NCI-H2227 (cell line): ENCODE data around the gene SURF2.

Experiments used
- DNase-seq: peaks from one replicate; lab custom pipeline; 2025; ENCODE audit not compliant: unreplicated experiment; lab: John Stamatoyannopoulos, UW

The SURF2 gene

GRCh38 chr9:133353548-133353947, 2.8 kb upstream of the SURF2 start:
- no peak for DNase-seq

- DNase-seq: no peak
Observed at GRCh38 chr9:133354766-133355165, 1.6 kb upstream of the SURF2 start.

GRCh38 chr9:133355881-133356357, 431 bp upstream of the SURF2 start:
- no peak for DNase-seq

- DNase-seq: no peak
Observed at GRCh38 chr9:133357656-133358055, 1.3 kb downstream of the SURF2 start.

- DNase-seq: peak; percentile 18
Observed at GRCh38 chr9:133359399-133360175, 3.2 kb downstream of the SURF2 start.

GRCh38 chr9:133360400-133361393, 4.3 kb downstream of the SURF2 start:
- DNase-seq: no peak

- DNase-seq: no peak
Observed at GRCh38 chr9:133361507-133362092, 5.2 kb downstream of the SURF2 start.

- DNase-seq: no peak
Observed at GRCh38 chr9:133362359-133363044, 6.2 kb downstream of the SURF2 start.

GRCh38 chr9:133366435-133366834, 10.1 kb downstream of the SURF2 start:
- DNase-seq: no peak

- no peak for DNase-seq
Observed at GRCh38 chr9:133367221-133367620, 10.9 kb downstream of the SURF2 start.

GRCh38 chr9:133367778-133368177, 11.4 kb downstream of the SURF2 start:
- no peak for DNase-seq

- peak; percentile 9 for DNase-seq
Observed at GRCh38 chr9:133368249-133368881, 12.0 kb downstream of the SURF2 start.

- no peak for DNase-seq
Observed at GRCh38 chr9:133369422-133369821, 13.1 kb downstream of the SURF2 start.

- DNase-seq: no peak
Observed at GRCh38 chr9:133369933-133370332, 13.6 kb downstream of the SURF2 start.

- DNase-seq: no peak
Observed at GRCh38 chr9:133370685-133371084, 14.3 kb downstream of the SURF2 start.

- DNase-seq: no peak
Observed at GRCh38 chr9:133371261-133371711, 14.9 kb downstream of the SURF2 start.

- DNase-seq: no peak
Observed at GRCh38 chr9:133372144-133372543, 15.8 kb downstream of the SURF2 start.

GRCh38 chr9:133374612-133375115, 18.3 kb downstream of the SURF2 start:
- no peak for DNase-seq

- peak; percentile 33 for DNase-seq
Observed at GRCh38 chr9:133375116-133375723, 18.9 kb downstream of the SURF2 start.
